Cortex of kidney (tissue), 1 donor: Measurements from ENCODE around the gene CAPN11.
"Not testable (repeated sequence)": the region's sequence is repeated elsewhere in the genome, so short reads cannot be mapped to it uniquely, and the experiment has no call there.

Experiments
- DNase-seq: peaks from one replicate; lab custom pipeline; 2025; lab: John Stamatoyannopoulos, UW

Gene CAPN11

DNA sequence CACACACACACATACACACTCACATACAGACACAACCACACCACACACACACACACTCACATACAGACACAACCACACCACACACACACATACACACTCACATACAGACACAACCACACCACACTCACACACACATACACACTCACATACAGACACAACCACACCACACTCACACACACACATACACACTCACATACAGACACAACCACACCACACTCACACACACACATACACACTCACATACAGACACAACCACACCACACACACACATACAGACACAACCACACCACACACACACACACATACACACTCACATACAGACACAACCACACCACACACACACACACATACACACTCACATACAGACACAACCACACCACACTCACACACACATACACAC is 23.2 kb downstream of the CAPN11 start:
- not testable (repeated sequence) for DNase-seq

DNA sequence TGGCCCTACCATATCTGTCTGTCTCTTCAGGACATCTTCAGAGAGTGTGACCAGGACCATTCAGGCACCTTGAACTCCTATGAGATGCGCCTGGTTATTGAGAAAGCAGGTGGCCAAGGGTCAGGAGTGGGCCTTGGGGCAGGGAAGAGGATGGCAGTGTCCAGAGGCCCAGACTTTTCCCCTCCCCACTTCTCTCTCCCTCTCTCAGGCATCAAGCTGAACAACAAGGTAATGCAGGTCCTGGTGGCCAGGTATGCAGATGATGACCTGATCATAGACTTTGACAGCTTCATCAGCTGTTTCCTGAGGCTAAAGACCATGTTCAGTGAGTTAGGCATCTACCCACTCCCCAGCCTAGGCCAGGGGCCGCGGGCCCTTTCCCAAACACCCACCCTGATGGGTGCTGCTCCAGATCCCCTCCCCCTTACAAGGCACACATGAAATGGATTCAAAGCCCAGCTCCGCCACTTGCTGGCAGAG is 24.3 kb downstream of the CAPN11 start:
- no peak for DNase-seq

- DNase-seq: no peak
Observed at GRCh38 chr6:44183783-44184182, 25.2 kb downstream of the CAPN11 start.

DNA sequence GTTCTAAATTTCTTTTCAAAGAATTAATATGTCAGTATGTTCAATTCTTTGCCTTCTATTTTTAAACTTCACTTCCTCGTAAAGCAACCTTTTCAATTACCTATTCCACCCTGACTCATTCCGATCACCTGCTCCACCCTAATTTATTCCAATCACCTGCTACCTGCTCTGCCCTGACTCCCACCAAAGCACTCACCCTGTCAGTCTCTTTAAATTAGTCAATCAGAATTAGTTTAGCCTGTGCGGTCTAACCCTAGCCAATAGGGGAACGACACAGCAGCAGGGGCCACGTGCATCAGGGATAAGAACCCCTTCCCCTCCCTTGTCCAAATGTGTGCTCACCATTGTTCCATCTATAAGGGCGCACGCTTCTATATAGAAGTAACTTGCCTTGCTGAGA is 26.7 kb downstream of the CAPN11 start:
- not testable (repeated sequence) for DNase-seq

DNA sequence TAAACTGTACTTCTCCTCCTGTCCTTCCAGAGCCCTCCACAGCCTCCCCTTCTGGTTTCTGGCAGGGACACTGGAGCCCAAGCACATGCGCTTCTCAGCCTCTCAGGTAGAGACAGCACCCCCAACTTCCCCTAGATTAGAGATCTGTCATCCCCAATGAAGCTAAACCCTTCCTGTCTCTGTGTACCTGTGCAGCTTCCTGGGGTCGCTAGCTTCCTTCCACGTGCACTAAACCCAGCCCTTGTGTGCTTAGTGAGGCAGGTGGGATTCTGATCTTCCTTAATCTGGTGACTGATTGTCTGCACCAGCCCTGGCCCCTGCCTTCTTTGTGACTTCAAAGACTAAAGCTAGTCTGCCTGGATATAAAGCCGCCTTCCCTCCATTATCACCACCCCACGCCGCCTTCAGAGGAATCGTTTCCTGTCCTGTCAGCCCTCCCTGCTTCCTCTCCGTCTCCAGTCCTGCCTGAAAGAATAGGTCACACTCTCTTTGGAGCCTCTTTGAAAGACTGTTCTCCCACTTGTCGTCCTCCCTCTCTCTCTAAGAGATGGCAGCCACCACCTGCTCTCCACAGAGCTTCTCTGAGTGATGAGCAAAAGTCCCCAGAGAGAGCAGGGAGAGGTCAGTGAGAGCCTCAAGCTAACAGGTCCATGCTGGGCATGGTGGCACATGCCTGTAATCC is 27.5 kb downstream of the CAPN11 start:
- DNase-seq: no peak

- DNase-seq: no peak
Observed at GRCh38 chr6:44186635-44187025, 28.0 kb downstream of the CAPN11 start.

DNA sequence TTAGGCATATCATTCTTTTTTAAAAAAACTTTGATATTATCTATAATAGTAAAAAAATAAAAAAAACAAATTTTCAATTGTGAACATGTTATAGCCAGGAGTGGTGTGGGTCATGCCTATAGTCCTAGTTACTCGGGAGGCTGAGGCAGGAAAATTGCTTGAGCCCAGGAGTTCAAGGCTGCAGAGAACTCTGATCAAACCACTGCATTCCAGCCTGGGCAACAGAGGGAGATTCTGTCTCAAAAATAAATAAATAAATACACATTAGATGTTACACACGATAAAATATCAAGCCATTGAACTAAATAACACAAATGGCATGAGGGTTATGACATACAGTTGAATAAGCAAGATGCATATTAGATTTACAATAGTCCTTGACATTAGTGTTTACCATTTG is 30.2 kb downstream of the CAPN11 start:
- DNase-seq: no peak

DNA sequence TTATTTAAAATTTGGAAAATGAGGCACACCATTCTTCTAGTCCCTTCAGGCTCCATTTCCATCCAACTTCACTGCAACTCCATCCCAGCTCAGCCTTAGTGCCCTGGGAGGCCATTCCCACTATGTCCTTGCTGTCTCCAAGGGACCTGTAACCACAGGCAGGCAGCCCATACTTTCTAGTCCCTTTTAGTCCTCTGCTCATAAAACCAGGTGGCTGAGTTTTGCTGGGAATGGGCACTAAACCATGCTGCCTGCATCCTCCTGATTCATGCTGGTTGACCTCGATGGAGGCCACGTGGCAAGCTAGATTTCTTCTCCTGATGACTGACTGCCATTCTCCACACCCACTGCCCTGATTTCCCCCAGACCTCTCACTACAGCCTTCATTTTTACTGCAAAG is 30.6 kb downstream of the CAPN11 start:
- DNase-seq: no peak

GRCh38 chr6:44190715-44191114 is 32.1 kb downstream of the CAPN11 start:
- no peak for DNase-seq

DNA sequence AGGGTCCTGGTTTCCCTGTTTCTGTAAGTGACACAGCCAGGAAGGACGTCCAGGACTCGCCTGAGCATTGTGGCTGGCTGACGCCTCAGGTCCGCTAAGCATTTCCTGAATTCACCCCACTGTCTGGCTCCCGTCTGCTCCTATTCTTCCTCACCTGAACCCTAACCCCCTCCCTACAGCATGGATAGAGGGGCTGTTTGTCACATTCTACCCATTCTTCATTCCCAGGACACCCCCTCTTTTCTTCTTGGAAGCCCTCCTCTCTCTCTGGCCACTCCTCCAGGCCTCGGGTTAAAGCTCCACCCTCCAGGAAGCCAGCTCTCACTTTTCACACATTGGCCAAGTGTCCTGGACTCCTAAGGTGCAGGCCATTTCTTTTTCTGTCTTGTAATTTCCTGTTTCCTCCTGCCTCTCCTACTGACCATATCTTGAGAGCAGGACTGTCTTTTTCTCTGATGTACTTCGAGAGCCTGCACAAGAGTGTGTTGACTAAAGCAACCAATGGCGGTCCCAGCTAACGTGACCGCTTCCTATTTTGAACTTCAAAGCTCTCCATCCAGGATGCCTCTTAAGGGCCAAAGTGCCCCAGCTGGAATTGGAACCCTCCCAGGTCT is 33.9 kb downstream of the CAPN11 start:
- DNase-seq: no peak

DNA sequence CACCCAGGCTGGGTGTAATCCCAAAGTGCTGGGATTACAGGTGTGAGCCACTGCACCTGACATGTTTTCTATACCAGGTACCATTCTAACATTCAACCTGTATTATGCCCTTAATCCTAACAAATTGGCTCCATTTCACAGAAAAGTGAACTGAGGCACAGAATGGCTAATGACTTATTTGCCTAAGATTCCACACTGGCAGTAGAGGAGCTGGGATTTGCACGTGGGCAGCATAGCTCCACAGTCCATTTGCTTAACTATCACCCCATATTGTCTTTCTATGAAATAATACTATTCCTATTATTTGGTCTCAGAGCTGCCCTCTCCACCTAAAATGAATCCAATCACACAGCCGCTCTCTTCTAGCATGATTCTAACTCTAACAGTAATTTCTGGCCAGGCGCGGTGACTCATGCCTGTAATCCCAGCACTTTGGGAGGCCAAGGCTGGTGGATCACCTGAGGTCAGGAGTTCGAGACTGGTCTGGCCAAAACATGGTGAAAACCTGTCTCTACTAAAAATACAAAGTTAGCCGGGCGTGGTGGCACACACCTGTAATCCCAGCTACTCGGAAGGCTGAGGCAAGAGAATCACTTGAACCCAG is 34.8 kb downstream of the CAPN11 start:
- DNase-seq: no peak

DNA sequence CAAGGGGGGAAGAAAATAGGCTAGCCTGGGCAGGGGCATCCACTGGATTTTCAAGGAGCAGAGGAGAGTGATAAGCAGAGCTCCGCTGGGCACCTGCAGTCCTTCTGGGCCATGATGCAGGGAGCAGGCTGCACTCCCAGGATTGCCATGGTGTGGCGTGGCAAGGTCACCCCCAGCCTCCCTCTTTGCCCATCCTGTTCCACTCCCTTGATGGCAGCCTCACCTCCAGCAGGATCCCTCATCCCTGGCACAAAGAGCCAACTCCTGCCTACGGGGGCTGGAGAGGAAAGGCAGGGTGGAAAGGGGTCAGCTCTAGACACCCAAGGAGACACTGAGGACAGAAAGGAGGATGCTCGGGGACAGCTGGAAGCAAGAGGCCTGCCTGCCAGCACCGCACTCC is 35.7 kb downstream of the CAPN11 start:
- no peak for DNase-seq

DNA sequence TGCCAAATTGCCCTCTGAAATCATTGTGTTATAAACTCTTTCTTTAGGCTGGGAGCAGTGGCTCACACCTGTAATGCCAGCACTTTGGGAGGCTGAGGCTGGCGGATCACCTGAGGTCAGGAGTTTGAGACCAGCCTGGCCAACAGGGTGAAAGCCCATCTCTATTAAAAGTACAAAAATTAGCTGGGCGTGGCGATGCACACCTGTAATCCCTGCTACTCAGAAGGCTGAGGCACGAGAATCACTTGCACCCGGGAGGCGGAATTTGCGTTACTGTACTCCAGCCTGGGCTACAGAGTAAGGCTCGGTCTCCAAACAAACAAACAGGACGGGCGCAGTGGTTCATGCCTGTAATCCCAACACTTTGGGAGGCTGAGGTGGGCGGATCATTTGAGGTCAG is 37.7 kb downstream of the CAPN11 start:
- not testable (repeated sequence) for DNase-seq

GRCh38 chr6:44198684-44199083 is 40.1 kb downstream of the CAPN11 start:
- DNase-seq: no peak

- no peak for DNase-seq
Observed at GRCh38 chr6:44199883-44200282, 41.3 kb downstream of the CAPN11 start.

DNA sequence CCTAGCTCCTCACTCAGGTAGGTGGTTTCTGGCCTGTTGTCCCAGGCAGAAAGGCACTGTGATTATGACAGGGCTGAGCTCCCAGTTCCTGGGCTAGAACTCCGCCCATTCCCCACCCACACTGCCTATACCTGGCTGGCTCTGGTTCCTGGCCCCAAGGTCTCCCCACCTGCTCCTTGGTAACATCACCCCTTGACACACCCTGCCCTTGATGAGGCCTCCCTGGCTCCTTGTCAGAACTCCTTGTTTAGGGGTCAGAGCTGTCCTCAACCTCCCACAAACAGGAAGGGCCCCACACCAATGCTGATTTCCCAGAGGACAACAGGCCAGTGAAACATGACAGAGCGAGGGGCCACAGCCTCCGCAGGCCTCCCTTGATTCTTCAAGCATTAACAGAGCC is 42.6 kb downstream of the CAPN11 start:
- DNase-seq: no peak

- DNase-seq: no peak
Observed at GRCh38 chr6:44201638-44202303, 43.2 kb downstream of the CAPN11 start.

GRCh38 chr6:44202332-44202971 is 43.8 kb downstream of the CAPN11 start:
- DNase-seq: no peak

DNA sequence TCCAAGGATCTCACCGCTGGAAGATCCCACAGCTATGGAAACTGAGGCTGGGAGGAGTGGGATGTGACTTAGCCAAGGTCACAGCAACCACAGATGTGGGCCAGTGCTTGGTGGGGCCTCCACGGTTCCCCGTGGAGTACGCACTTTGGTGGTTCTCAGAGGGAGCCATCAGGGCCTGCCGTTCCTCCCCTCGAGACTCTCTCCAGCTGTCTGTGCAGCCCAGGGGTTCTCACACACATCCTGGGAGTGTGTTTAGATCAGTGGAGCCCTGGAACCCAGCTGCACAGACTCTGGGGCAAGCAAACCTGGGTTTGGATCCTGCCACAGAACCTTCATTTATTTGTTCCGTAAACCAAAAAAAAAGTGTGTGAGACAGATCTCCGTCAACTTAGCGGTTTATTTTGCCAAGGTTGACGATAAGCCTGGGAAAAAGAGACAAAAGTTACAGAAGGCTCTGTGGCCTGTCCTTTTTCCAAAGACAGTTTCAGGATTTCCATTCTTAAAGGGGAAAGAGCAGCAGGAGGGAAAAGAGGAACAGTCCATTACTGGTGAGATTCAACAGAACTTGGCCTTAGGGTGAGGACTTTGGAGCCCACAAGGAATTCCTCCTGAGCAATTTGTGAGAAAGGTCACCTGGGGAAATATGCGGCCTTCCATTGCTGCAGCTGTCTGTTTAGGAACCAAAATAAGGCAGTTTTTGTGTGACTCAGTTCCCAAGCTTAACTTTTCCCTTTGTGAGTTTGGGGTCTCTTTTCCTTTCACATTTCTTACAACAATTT is 44.5 kb downstream of the CAPN11 start:
- DNase-seq: no peak

- DNase-seq: no peak
Observed at GRCh38 chr6:44203955-44204354, 45.3 kb downstream of the CAPN11 start.

GRCh38 chr6:44207966-44208365 is 49.3 kb downstream of the CAPN11 start:
- no peak for DNase-seq

DNA sequence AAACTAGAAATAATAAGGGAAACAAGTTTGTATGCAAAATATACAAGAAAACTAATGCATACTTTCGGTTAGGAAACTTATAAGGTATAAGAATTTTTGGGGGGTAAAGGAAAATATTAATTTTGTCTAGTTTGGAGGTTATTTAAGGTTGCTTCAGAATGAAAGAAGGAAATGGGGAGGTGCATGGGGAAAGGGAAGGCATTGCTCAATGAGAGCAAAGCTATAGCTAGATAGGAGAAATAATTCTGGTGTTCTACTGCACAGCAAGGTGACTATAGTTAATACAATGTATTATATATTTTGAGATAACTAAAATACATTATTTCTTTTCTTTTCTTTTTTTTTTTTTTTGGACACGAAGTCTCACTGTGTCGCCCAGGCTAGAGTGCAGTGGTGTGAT is 52.7 kb downstream of the CAPN11 start:
- DNase-seq: no peak
